OCI-LY7 (cell line): Measurements from ENCODE around the gene CERS6. TPM values are rescaled to one million over a fixed set of nuclear protein-coding genes. Genes with fewer than 3 reads are reported as not detected.

ENCODE experiments used
- BruUV-seq: library from RNA; stranded (reverse); fragments of 400-500 nt; replicated peaks from 2 replicates; lab custom pipeline; 2021; lab: Mats Ljungman, UMichigan
- CTCF ChIA-PET: fragments of 300-600 bp; sonication (Branson Sonifier 250); formaldehyde crosslinking; loops from one replicate; lab custom pipeline; 2022; ENCODE audit warnings: antibody characterized with exemption; ENCODE audit not compliant: unreplicated experiment; lab: Charles Lee
- POLR2A ChIA-PET: fragments of 300-600 bp; sonication (Branson Sonifier 250); formaldehyde crosslinking; loops from one replicate; lab custom pipeline; 2022; ENCODE audit warnings: antibody characterized with exemption; lab: Charles Lee
- DNase-seq: peaks from one replicate; pipeline ENCODE4 v3.0.0-alpha.2; 2015; ENCODE audit warnings: low spot score
- H2AFZ ChIP-seq: fragments of 200-600 bp; sonication (generic), shearing (Covaris generic); 2 replicates; pipeline ENCODE4 v1.6.1; 2014; ENCODE audit warnings: mild to moderate bottlenecking, antibody characterized with exemption, low read length, moderate library complexity
- H3K27ac ChIP-seq: fragments of 200-600 bp; sonication (generic); 2 replicates; pipeline ENCODE4 v1.5.1; 2014; ENCODE audit warnings: mixed run types, low read depth, mild to moderate bottlenecking, moderate library complexity, low read length, inconsistent platforms; ENCODE audit not compliant: poor library complexity, severe bottlenecking
- H3K36me3 ChIP-seq: fragments of 200-600 bp; sonication (generic); 2 replicates; pipeline ENCODE4 v1.6.1; 2014; ENCODE audit warnings: mild to moderate bottlenecking, antibody characterized with exemption, low read length, moderate library complexity, mixed read lengths; ENCODE audit not compliant: insufficient read depth
- H3K4me1 ChIP-seq: fragments of 200-600 bp; sonication (generic); 2 replicates; pipeline ENCODE4 v1.5.1; 2014; ENCODE audit warnings: mild to moderate bottlenecking, low read length; ENCODE audit not compliant: insufficient read depth, poor library complexity, severe bottlenecking
- H3K4me2 ChIP-seq: fragments of 200-600 bp; sonication (generic); 2 replicates; pipeline ENCODE4 v1.6.1; 2014; ENCODE audit warnings: mild to moderate bottlenecking, low read length
- H3K4me3 ChIP-seq: fragments of 200-600 bp; sonication (generic); 2 replicates; pipeline ENCODE4 v1.5.1; 2014; ENCODE audit warnings: mild to moderate bottlenecking, low read depth, low read length; ENCODE audit not compliant: poor library complexity, severe bottlenecking
- H3K79me2 ChIP-seq: fragments of 200-600 bp; sonication (generic); 2 replicates; pipeline ENCODE4 v1.6.1; 2016; ENCODE audit warnings: low read depth, mild to moderate bottlenecking, low read length, moderate library complexity, mixed read lengths; ENCODE audit not compliant: insufficient read depth
- H3K9me2 ChIP-seq: fragments of 200-600 bp; sonication (generic); 2 replicates; pipeline ENCODE4 v1.6.1; 2016; ENCODE audit warnings: mild to moderate bottlenecking, low read length, mixed read lengths; ENCODE audit not compliant: insufficient read depth
- H3K9me3 ChIP-seq: fragments of 200-600 bp; sonication (generic); 2 replicates; pipeline ENCODE4 v1.6.1; 2014; ENCODE audit warnings: mild to moderate bottlenecking, mixed run types, low read length, mixed read lengths
- H4K20me1 ChIP-seq: fragments of 200-600 bp; sonication (generic); 2 replicates; pipeline ENCODE4 v1.6.1; 2014; ENCODE audit warnings: mild to moderate bottlenecking, antibody characterized with exemption, low read length, moderate library complexity, mixed read lengths; ENCODE audit not compliant: insufficient read depth
- CTCF ChIP-seq: fragments of 200-600 bp; sonication (generic); conservative IDR thresholded peaks from 2 replicates; pipeline ENCODE4 v1.5.1; 2014; ENCODE audit warnings: mild to moderate bottlenecking, antibody characterized with exemption, low read length, moderate library complexity, mixed read lengths
- EZH2phosphoT487 ChIP-seq: fragments of 200-600 bp; sonication (generic); IDR thresholded peaks from 2 replicates; pipeline ENCODE4 v1.6.1; 2018; ENCODE audit warnings: low read depth, borderline replicate concordance, mild to moderate bottlenecking, mixed run types, antibody characterized with exemption, low read length, moderate library complexity, mixed read lengths
- intact Hi-C: fragments of 100-400 bp; cut with micrococcal nuclease; formaldehyde crosslinking; loops from one replicate; pipeline ENCODE4 v1.10.0; 2022; ENCODE audit not compliant: unreplicated experiment
- total RNA-seq, 2 experiments: library from RNA; depleted of rRNA in 1 of 2; stranded (reverse); fragments of >200 nt in 1 of 2; shearing (Covaris generic) in 1 of 2; gene quantifications; 2 replicates each; pipeline ENCODE4 v1.2.3, GENCODE V29; 2014 to 2022

CERS6 gene
- total RNA-seq, 2 experiments from 2014 or later = 0.04 TPM; not detected in 1

DNA sequence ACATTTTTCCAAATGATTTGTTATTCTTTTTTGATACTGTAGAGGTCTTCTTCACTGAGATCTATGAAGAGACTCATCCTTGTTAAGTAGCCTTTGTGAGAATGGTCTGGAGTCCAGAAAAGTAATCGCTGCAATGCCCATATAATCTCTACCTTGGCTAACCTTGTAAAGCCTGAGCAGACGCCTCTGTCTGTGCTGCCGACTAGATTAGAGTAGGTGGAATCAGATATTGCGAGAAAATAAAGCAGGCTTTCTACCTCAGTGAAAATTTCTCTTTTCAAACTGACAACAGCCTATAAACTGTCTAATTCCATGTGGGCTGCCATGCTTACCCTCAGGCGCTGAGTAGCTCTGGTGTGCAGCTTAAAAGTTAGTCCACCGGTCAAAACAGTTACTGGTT is 17.5 kb upstream of the CERS6 start:
- Histone ChIP-seq H3K4me2 (no peak overlapping the region), H3K4me1 (no peaks in the 10 kb centered on the region), H3K9me3 (no peaks in the 10 kb centered on the region), H3K27ac (no peak overlapping the region), H3K79me2 (no peaks in the 10 kb centered on the region), H3K4me3 (no peak overlapping the region), H3K36me3 (no peaks in the 10 kb centered on the region), H2AFZ (no peak overlapping the region), H3K9me2 (no peaks in the 10 kb centered on the region), H4K20me1 (no peaks in the 10 kb centered on the region)
- ChIA-PET CTCF (no interaction called here), POLR2A (no interaction called here)
- BruUV-seq = no TSS peak
- DNase-seq = no peak
- intact Hi-C loops = no loop called here
- TF ChIP-seq EZH2phosphoT487 = no peak
- no peak for TF ChIP-seq CTCF

GRCh38 chr2:168439536-168439935 is 16.5 kb upstream of the CERS6 start:
- Histone ChIP-seq H3K79me2 (no peaks in the 10 kb centered on the region), H3K4me1 (no peaks in the 10 kb centered on the region), H3K4me2 (no peak overlapping the region), H2AFZ (no peak overlapping the region), H4K20me1 (no peaks in the 10 kb centered on the region), H3K27ac (no peak overlapping the region), H3K9me2 (no peaks in the 10 kb centered on the region), H3K36me3 (no peaks in the 10 kb centered on the region), H3K4me3 (no peak overlapping the region), H3K9me3 (no peaks in the 10 kb centered on the region)
- intact Hi-C loops = no loop called here
- TF ChIP-seq CTCF (no peak), EZH2phosphoT487 (no peak)
- POLR2A ChIA-PET = interaction anchor here (0.7 kb wide), 1 partner anchor 129 kb away, joined by 3 read pairs; no protein-coding TSS in a partner anchor
- BruUV-seq = no TSS peak
- CTCF ChIA-PET = no interaction called here
- no peak for DNase-seq

DNA sequence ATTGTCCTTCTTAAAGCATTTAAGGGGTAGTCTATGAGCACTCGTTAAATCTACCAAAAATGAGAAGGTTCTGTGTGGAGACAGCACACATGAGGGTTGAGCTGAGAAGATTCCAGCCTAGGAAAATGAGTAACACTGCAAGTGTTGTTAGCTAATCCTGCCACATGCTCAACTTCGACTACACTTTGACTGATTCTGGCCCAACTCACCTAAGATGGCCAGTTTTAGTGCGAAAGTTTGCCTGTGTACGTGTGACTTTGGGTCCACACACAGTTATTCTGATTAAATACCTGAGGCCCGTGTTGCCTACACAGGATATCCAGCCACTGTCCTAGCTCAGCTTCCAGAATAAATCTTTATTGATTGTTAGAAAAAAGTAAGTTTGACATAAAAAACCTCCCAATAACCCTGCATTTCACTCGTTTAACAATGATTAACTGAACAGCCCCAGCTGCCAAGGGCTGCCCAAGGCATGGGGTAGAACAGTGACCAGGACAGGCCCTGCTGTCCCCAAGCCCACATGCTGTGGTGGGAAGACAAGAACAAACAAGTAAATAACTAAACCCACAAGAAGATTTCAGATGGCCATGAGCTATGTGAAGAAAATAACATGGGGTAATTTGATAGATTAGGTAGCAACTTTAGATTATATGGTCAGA is 14.7 kb upstream of the CERS6 start:
- no peaks in the 10 kb centered on the region for H3K9me3 ChIP-seq
- H3K4me1 ChIP-seq = no peaks in the 10 kb centered on the region
- no TSS peak for BruUV-seq
- no peak for DNase-seq
- H3K9me2 ChIP-seq = no peaks in the 10 kb centered on the region
- TF ChIP-seq EZH2phosphoT487 = no peak
- no peak for TF ChIP-seq CTCF
- intact Hi-C loops = no loop called here
- ChIA-PET CTCF (no interaction called here), POLR2A (interaction anchor here (0.6 to 0.7 kb wide), 4 partner anchors 19 to 564 kb away, joined by 3 to 7 read pairs (median 4); no protein-coding TSS in a partner anchor)
- no peaks in the 10 kb centered on the region for H3K79me2 ChIP-seq
- no peaks in the 10 kb centered on the region for H4K20me1 ChIP-seq
- H3K27ac ChIP-seq = no peak overlapping the region
- H2AFZ ChIP-seq = no peak overlapping the region
- H3K36me3 ChIP-seq = no peaks in the 10 kb centered on the region
- no peak overlapping the region for H3K4me2 ChIP-seq
- H3K4me3 ChIP-seq = no peak overlapping the region
